Renal pelvis (tissue), 12 donors: ENCODE data around the gene KATNIP. TPM values are rescaled to one million over a fixed set of nuclear protein-coding genes. Genes with fewer than 3 reads are reported as not detected.
A peak's percentile ranks its signal among the peaks of the same experiment; 100 is the strongest.

Source experiments
- DNase-seq: peaks from one replicate; pipeline ENCODE4 v3.0.0-alpha.2; 2013
- long read RNA-seq, 16 experiments: transcript quantifications; one replicate each; lab custom pipeline, GENCODE V29; 2026
- polyA plus RNA-seq, 3 donors: library from polyadenylated mRNA; unstranded; fragments of 120-200 nt; gene quantifications; one replicate each; pipeline ENCODE4 v1.2.1, GENCODE V29; 2013; ENCODE audit not compliant: insufficient read length in 3 of 3

Gene KATNIP
- polyA plus RNA-seq: 10 to 100 TPM; 23.5 to 30.7 (median 29.7) TPM
- long read RNA-seq, donor 1: 0 reads
- long read RNA-seq, donor 2: 0 reads
- long read RNA-seq, donor 3: 0 reads
- long read RNA-seq, donor 4: 0 reads
- long read RNA-seq, donor 5: 0 reads
- long read RNA-seq, donor 6: 0 reads
- long read RNA-seq, donor 7, partial matches to known transcripts: 0 of 1 reads
- long read RNA-seq, donor 7, other reads (novel, unspliced or antisense): 0 of 1 reads
- long read RNA-seq, donor 8, partial matches to known transcripts: 5 of 6 reads
- long read RNA-seq, donor 8, other reads (novel, unspliced or antisense): 0 of 6 reads
- long read RNA-seq, donor 9: 0 reads
- long read RNA-seq, donor 10: 0 reads
- long read RNA-seq, donor 11: 0 reads
- long read RNA-seq, donor 12, partial matches to known transcripts: 0 of 1 reads
- long read RNA-seq, donor 12, other reads (novel, unspliced or antisense): 0 of 1 reads
- long read RNA-seq, donor 13, partial matches to known transcripts: 0 of 1 reads
- long read RNA-seq, donor 13, other reads (novel, unspliced or antisense): 0 of 1 reads
- long read RNA-seq, donor 14: 0 reads
- long read RNA-seq, donor 15: 0 reads
- long read RNA-seq, donor 16, partial matches to known transcripts: 0 of 1 reads
- long read RNA-seq, donor 16, other reads (novel, unspliced or antisense): 0 of 1 reads

DNA sequence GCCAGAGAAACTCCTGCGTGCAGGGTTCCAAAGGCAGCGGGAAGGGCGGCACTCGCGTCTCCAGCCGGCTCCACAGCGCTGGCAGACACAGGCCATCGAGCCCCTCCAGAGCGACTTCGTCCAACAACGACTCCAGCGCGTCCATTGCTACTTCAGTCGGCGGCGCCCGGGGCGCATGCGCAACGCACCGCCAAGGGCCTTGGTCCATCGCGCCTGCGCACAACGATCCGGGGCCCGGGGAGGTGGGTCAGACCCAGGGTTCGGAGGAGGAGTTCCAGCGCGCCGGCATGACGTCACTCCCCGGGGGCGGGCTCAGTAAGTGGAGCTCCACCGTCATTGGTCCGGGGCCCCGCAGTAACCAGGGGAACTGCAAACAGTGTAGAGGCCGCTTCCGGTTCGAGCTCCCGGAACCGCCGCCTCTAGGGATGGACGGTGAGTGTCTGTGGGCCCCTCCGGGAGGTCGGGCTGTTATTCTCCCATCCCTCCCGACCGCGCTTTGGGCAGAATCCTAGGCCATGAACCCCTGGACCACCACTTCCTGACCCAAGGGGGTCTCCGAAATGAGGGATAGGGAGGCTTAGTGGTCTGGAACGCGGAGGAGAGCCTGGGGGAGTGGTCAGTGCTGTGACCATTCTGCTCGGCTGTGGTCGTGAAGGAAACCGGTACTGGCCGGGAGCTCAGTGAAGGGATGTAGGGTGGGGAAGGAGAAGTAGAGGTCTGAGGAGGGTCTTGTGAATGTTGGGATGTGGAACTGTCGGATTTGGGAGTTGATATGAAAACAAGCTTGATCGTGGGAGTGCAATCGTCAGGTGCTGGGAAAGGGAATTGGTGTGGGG is at the start of gene KATNIP, which contains the start of gene GTF3C1:
Gene KATNIP (plus strand): TSS at position 399 of the 836 bp plus-strand sequence. CDS start 27 bp downstream, at position 426.
Gene GTF3C1 (minus strand): TSS at position 168 of the 836 bp plus-strand sequence. CDS start 23 bp downstream, at position 145.
- peak; percentile 98 for DNase-seq

GRCh38 chr16:27500801-27501200 is 49.1 kb upstream of the KATNIP start:
- no peak for DNase-seq

DNA sequence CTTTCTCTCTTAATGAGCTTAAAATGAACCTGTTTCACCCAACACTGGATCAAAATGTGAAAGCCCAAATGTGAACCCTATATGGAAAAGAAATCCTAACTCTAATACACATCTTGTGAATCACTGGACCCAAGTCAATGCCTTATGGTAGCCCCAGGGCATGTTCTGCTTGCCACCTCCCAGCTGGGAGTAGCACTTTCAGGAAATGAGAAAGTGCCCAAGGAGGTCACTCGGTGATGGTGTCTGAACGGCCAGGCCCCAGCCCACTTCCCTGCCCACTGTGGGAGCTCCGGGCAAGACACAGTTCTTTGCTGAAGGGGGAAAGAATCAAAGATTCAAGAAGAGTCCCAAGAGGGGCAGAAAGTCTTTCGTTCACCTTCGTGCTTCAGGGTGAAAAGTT is 46.3 kb upstream of the KATNIP start:
- DNase-seq: no peak

GRCh38 chr16:27505297-27506236 is 44.4 kb upstream of the KATNIP start:
- no peak for DNase-seq

DNA sequence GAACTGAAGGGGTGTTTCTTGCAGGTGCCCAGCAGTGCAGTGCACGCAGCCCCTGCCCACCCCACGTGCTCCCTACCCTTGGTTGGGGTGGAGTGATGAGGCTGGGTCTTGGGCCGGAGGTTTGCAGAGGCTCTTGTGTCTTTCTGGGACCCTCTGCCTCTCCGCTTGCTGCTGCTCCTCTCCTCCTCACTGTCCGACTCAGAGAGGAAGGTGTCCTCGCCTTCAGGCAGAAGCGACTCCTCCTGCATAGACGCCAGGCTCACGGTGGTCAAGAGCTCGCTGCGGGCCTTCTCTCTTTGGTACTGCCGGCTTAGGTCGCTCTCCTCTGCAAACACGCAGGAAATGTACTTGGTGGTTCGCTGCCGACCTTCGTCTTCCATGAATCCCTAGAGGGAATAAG is 43.2 kb upstream of the KATNIP start:
- DNase-seq: no peak

- DNase-seq: peak; percentile 78
These were observed 41.5 kb upstream of the KATNIP start for GRCh38 chr16:27508476-27508875.

DNA sequence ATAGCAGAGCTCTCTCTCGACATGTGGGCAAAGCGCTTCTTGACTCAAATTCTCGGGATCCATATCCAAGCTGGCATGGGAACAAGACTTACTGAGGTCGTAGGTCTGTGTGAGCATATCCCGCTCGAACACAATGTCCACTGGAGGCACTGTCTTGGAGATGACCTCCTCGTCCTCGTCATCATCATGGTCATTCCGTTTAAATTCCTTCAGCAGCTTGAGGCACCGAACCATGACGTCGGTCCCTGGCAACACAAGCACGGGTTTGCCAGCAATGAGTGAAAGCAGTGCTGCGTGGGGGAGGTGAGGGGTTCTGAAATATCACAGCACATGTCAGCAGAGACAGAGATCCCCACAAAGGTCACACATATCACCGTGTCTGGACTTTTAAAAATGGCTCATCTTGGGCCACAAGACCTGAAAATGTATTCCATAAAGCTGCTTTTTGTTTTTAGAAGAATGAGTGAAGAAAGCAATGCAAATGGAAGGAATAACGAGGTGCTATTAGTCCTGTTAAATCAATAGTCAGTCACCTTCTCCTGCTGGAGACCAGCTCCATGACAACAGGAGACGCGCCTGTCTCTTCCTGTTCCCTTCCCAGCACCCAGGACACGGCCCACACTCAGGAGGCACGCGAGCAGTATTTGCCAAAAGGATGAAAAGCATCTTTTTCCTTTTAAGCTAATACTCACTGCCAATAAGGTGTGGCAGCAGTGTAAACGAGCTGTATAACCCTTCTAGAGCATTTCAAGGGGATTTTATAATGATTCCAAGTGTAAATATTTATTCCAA is 38.1 kb upstream of the KATNIP start:
- DNase-seq: peak; percentile 87

- no peak for DNase-seq
These were observed 35.1 kb upstream of the KATNIP start for GRCh38 chr16:27514806-27515205.

DNA sequence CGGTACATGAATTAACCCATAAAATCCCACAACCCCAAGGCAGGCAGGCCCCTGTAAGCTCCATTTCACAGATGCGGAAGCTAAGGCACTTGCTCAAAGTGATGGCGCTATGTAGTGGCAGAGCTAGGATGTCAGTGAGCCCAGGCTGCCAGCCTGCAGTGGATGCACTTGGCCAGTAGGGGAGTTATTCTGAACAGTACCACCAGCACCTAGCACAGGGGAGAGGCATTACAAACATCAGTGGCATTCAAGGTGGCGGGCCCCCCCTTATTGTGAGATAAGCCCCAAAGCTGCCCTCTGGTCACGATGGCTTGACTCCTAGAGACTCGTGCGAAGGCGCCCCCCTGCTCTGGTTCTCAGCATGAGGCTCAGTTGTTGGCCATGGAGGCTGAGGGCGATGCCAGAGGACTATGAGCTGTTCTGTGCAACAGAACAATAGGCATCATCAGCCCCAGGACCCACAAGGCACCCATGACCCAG is 34.0 kb upstream of the KATNIP start:
- DNase-seq: no peak

GRCh38 chr16:27516365-27516764 is 33.6 kb upstream of the KATNIP start:
- DNase-seq: no peak

- no peak for DNase-seq
These were observed 32.3 kb upstream of the KATNIP start for GRCh38 chr16:27517664-27518063.

DNA sequence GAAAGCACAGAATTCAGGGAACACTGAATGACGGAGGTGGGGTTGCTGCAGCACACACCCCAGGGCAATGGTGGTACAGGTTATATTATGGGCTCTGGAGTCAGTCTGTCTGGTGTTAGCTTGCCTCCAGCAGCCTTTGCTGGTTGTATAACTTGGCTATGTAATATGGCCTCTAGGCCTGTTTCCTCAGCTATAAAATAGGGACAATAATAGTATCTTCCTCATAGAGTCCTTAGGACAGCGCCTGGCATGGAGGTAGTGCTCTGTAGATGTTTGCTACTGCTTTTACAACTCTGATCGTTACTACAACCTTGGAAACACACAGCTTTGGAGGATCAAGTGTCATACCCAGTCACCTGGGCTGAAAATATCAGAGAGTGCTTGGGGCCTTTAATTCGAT is 31.7 kb upstream of the KATNIP start:
- no peak for DNase-seq

DNA sequence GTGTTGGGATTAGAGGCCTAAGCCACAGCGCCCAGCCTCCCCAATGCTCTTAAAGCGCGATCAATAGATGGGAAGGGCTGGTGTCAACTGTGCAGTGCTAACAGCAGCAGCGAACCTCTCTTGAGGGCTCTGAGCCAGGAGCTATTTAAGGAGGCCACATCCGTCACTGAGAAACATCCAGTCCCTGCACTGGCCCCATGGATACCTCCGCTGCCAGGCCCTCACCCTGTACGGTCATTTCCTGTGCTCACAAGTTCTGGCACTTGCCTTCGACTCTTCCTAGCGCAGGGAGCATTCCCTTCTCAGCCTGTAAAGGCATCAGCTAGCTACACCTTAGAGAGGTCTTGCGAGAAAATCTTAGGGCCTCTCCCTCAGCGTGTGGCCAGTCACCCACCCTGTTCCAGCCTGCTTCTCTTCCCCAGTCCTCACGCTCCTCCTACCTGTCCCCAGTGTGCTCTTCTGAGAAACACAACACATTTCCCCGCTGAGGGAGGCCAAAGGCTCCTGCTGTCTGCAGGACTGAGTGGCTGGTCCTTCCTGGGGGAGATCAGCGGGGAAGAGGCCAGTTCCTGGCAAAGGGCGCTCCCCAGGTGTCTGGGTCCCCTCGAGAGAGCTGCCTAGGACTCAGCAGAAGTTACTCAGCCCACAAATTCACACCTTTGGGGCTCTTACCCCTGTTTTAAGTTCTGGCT is 28.8 kb upstream of the KATNIP start:
- DNase-seq: no peak

DNA sequence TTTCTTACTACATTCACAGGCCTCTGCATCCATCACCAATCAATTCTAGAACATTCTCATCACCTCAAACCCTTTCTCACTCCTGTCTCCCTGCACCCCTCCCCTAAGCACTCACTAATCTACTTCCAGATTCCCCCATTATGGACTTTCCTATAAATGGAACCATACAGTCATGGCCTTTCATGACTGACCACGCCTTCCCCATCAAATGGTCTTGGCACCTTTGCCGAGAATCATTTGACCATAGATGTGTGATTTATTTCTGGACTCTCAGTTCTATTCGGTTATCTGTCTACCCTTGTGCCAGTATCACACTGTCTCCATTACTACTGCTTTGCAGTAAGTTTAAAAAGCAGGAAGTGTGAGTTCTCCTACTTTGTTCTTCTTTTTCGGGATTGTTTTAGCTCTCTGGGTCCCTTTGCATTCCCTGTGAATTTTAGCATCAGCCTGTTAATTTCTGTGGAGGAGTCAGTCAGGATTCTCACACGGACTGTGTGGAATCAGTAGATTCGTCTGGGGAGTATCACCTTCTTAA is 27.7 kb upstream of the KATNIP start:
- DNase-seq: no peak

DNA sequence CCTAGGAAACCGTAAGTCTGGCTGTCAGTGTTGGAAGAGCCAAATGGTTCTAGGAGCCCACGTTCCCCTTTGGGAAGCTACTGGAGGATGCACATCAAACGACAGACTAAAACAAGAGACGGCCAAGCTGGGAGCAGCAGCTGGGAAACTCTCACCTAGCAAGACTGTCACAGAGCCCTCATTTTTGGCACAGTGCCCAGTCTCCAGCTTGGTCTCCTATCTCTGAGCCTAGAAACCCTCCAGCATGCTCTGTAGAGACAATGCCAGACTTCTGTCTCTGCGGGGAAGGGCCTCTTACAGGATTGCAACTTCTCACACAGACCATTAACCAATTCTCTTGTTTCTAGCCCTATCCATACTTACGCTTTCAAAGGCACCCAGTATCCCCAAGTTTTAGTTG is 23.8 kb upstream of the KATNIP start:
- no peak for DNase-seq

DNA sequence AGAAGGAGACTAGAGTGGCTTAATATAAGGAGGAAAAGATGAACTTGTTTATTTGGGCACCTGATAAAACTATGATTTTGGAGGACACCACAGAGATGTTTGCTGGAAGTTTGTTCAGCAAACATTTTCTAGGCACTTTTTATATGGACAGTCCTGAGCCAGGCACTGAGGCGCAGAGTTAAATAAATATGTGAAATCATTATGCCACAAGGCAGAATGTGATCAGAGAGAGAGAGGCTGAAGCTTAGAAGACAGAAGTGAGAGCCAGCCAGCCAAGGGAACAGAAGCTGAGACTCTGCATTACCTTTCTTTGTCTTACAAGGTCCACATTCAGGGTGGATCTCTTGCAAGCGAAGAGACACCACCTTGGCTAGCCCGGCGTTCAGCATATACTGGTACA is 21.6 kb upstream of the KATNIP start:
- no peak for DNase-seq

- no peak for DNase-seq
These were observed 20.0 kb upstream of the KATNIP start for GRCh38 chr16:27529962-27530361.

- DNase-seq: no peak
These were observed 18.8 kb upstream of the KATNIP start for GRCh38 chr16:27531186-27531585.
